Astrocyte (in vitro differentiated cells and primary cell): ENCODE results near the gene SLC9A5. TPM values are rescaled to one million over a fixed set of nuclear protein-coding genes. Genes with fewer than 3 reads are reported as not detected.
A peak's percentile ranks its signal among the peaks of the same experiment; 100 is the strongest.

ENCODE experiments used
- DNase-seq: peaks from one replicate; pipeline ENCODE4 v3.0.0-alpha.2; 2010; ENCODE audit warnings: low read depth
- FAIRE-seq: peaks from 2 replicates; lab custom pipeline; 2011; peaks lifted over from hg19 to GRCh38; lab: Jason Lieb, UNC
- H2AFZ ChIP-seq: 2 replicates; pipeline ENCODE4 v1.6.0; 2012; ENCODE audit warnings: low read depth, low read length, inconsistent platforms
- H3K27ac ChIP-seq: 2 replicates; pipeline ENCODE4 v1.5.1; 2011; ENCODE audit warnings: low read depth, low read length, inconsistent platforms
- H3K27me3 ChIP-seq: 2 replicates; pipeline ENCODE4 v1.6.0; 2011; ENCODE audit warnings: low read length, inconsistent platforms; ENCODE audit not compliant: insufficient read depth
- H3K36me3 ChIP-seq: 2 replicates; pipeline ENCODE4 v1.5.1; 2011; ENCODE audit warnings: low read length, inconsistent platforms; ENCODE audit not compliant: insufficient read depth
- H3K4me1 ChIP-seq: 2 replicates; pipeline ENCODE4 v1.5.1; 2011; ENCODE audit warnings: low read length, inconsistent platforms; ENCODE audit not compliant: insufficient read depth
- H3K4me2 ChIP-seq: 2 replicates; pipeline ENCODE4 v1.6.0; 2012; ENCODE audit warnings: low read length, inconsistent platforms
- H3K4me3 ChIP-seq: 2 replicates; pipeline ENCODE4 v1.5.1; 2011; ENCODE audit warnings: low read depth, mild to moderate bottlenecking, low read length, inconsistent platforms; ENCODE audit not compliant: insufficient read depth
- H3K79me2 ChIP-seq: 2 replicates; pipeline ENCODE4 v1.6.0; 2012; ENCODE audit warnings: mild to moderate bottlenecking, low read length, inconsistent platforms; ENCODE audit not compliant: insufficient read depth
- H3K9ac ChIP-seq: 2 replicates; pipeline ENCODE4 v1.6.0; 2012; ENCODE audit warnings: mild to moderate bottlenecking, low read length, inconsistent platforms
- H3K9me3 ChIP-seq: 2 replicates; pipeline ENCODE4 v1.5.1; 2012; ENCODE audit warnings: low read depth, mild to moderate bottlenecking, low read length, inconsistent platforms; ENCODE audit not compliant: insufficient read depth
- H4K20me1 ChIP-seq: 2 replicates; pipeline ENCODE4 v1.6.0; 2012; ENCODE audit warnings: low read length, inconsistent platforms; ENCODE audit not compliant: insufficient read depth
- H3K27ac Mint-ChIP-seq: one replicate; pipeline ENCODE4 v1.8.0; 2021; ENCODE audit warnings: mild to moderate bottlenecking, mixed read lengths; ENCODE audit not compliant: unreplicated experiment
- H3K27me3 Mint-ChIP-seq: one replicate; pipeline ENCODE4 v1.8.0; 2021; ENCODE audit warnings: low read depth, mixed read lengths; ENCODE audit not compliant: unreplicated experiment
- H3K36me3 Mint-ChIP-seq: one replicate; pipeline ENCODE4 v1.8.0; 2021; ENCODE audit warnings: low read depth, mixed read lengths; ENCODE audit not compliant: unreplicated experiment
- H3K4me1 Mint-ChIP-seq: one replicate; pipeline ENCODE4 v1.8.0; 2021; ENCODE audit warnings: low read depth, mixed read lengths; ENCODE audit not compliant: unreplicated experiment
- H3K4me3 Mint-ChIP-seq: one replicate; pipeline ENCODE4 v1.8.0; 2021; ENCODE audit warnings: mild to moderate bottlenecking, moderate library complexity, mixed read lengths; ENCODE audit not compliant: unreplicated experiment
- H3K9me3 Mint-ChIP-seq: one replicate; pipeline ENCODE4 v1.8.0; 2021; ENCODE audit warnings: mild to moderate bottlenecking, mixed read lengths; ENCODE audit not compliant: unreplicated experiment
- EZH2 ChIP-seq: IDR thresholded peaks from 2 replicates; pipeline ENCODE4 v1.6.1; 2012; ENCODE audit warnings: mild to moderate bottlenecking, low read length, inconsistent platforms; ENCODE audit not compliant: insufficient read depth
- total RNA-seq: library from RNA; stranded (reverse); gene quantifications from 2 replicates; pipeline ENCODE4 v1.2.1, GENCODE V29; 2021
- TF ChIP-seq, protein P1 (sequence below): IDR thresholded peaks from 2 replicates; pipeline ENCODE4 v1.5.1; 2011; ENCODE audit warnings: low read depth, mild to moderate bottlenecking, inconsistent platforms, low read length, moderate library complexity; ENCODE audit not compliant: insufficient read depth

SLC9A5 gene
- total RNA-seq, 1 donor from 2014 or later, result 2.5 TPM

DNA sequence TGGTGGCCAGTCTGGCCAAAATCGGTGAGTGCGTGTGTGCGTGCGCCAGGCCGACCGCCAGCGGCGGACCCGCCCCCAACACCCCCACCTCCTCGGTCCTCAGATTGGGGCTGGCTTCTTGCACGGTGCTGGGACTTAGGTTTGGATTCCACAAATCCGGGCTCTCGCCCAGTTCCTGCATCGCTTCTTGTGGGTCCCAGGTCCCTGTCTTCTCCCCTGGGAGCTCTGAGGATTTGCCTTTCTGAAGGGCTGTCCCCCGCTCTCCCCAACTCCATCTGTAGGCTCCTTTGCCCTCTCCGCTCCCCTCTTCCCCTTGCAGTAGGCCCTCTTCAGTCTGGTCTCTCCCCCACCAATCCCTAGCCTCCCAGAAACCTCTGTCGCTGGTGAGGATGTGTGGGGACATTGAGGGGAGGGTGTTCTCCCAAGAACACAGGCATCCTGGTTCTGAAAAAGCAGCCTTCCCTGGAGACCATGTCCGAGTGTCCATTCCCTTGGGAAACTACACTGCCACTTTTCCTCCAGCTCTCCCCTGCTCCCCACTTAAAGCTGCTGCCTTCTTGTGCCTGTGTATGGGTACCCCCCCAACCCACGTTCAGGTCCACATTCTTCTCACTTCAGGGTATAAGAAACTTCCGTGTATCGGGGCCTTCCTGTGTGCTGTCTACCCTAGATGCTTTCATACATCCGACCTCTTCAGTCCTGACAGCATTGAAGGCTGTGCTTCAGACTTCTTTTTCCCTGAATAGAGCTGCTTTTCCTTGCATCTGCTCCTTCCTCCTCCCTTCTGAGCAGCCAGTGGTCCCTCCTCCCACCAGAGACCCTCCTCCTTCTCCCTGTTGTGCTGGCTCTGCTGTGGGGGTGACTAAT is 632 bp downstream of the SLC9A5 start:
- Histone ChIP-seq H3K9ac (peak overlapping the region; percentile 78), H2AFZ (peak overlapping the region; percentile 77), H3K27ac (no peak overlapping the region), H3K9me3 (no peaks in the 10 kb centered on the region), H3K27me3 (no peaks in the 10 kb centered on the region), H3K79me2 (peaks cover 17% of the 10 kb centered on the region), H4K20me1 (no peaks in the 10 kb centered on the region), H3K4me2 (peak overlapping the region; percentile 95), H3K4me3 (peak overlapping the region; percentile 63), H3K4me1 (peaks cover 38% of the 10 kb centered on the region), H3K36me3 (no peaks in the 10 kb centered on the region)
- DNase-seq, result no peak
- H3K27me3 Mint-ChIP-seq, result peaks cover 16% of the 10 kb centered on the region
- peak overlapping the region; percentile 70 for H3K4me3 Mint-ChIP-seq
- peaks cover 21% of the 10 kb centered on the region for H3K4me1 Mint-ChIP-seq
- peak overlapping the region; percentile 15 for H3K27ac Mint-ChIP-seq
- no peaks in the 10 kb centered on the region for H3K36me3 Mint-ChIP-seq
- TF ChIP-seq EZH2, result no peak
- TF ChIP-seq, protein P1, sequence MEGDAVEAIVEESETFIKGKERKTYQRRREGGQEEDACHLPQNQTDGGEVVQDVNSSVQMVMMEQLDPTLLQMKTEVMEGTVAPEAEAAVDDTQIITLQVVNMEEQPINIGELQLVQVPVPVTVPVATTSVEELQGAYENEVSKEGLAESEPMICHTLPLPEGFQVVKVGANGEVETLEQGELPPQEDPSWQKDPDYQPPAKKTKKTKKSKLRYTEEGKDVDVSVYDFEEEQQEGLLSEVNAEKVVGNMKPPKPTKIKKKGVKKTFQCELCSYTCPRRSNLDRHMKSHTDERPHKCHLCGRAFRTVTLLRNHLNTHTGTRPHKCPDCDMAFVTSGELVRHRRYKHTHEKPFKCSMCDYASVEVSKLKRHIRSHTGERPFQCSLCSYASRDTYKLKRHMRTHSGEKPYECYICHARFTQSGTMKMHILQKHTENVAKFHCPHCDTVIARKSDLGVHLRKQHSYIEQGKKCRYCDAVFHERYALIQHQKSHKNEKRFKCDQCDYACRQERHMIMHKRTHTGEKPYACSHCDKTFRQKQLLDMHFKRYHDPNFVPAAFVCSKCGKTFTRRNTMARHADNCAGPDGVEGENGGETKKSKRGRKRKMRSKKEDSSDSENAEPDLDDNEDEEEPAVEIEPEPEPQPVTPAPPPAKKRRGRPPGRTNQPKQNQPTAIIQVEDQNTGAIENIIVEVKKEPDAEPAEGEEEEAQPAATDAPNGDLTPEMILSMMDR, result no peak
- FAIRE-seq, result no peak
- no peaks in the 10 kb centered on the region for H3K9me3 Mint-ChIP-seq

DNA sequence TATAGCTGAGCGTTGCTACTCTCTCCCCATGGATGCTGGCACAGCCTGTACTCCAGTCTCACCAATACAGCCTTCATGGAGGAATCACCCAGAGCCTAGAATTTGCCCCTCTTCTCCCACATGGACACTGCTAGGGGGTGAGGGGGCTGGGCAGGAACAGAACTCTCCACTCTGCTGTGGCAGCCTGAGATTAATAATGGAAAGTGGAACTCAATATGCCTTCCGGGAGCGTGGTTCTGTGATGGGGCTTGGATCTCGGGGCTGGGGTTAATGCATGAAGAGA is 1.2 kb downstream of the SLC9A5 start:
- Mint-ChIP-seq H3K36me3 (no peaks in the 10 kb centered on the region), H3K9me3 (no peaks in the 10 kb centered on the region), H3K27ac (peak overlapping the region; percentile 5), H3K4me3 (peak overlapping the region; percentile 70), H3K4me1 (peaks cover 15% of the 10 kb centered on the region), H3K27me3 (peaks cover 16% of the 10 kb centered on the region)
- FAIRE-seq (no peak), DNase-seq (no peak)
- Histone ChIP-seq H3K9ac (no peak overlapping the region), H3K36me3 (no peaks in the 10 kb centered on the region), H3K4me1 (peaks cover 32% of the 10 kb centered on the region), H3K9me3 (no peaks in the 10 kb centered on the region), H3K27me3 (no peaks in the 10 kb centered on the region), H3K4me3 (no peak overlapping the region), H3K27ac (no peak overlapping the region), H2AFZ (no peak overlapping the region), H3K4me2 (peak overlapping the region; percentile 95), H4K20me1 (no peaks in the 10 kb centered on the region), H3K79me2 (peaks cover 16% of the 10 kb centered on the region)
- TF ChIP-seq EZH2, result no peak
- TF ChIP-seq, protein P1, result no peak
